WTC11 (cell line): ENCODE data around the gene CFAP90. TPM values are rescaled to one million over a fixed set of nuclear protein-coding genes. Genes with fewer than 3 reads are reported as not detected.

Experiments
- ATAC-seq: fragments of 200-7000 bp; cut with Tn5 transposase; 2 replicates; pipeline ENCODE4 v1.10.0; 2021; ENCODE audit warnings: mild to moderate bottlenecking, moderate library complexity
- CTCF ChIA-PET: fragments of 300-600 bp; sonication (Branson Sonifier 250); formaldehyde crosslinking; loops from one replicate; lab custom pipeline; 2021; ENCODE audit warnings: antibody characterized with exemption; lab: Charles Lee
- POLR2A ChIA-PET: fragments of 350-600 bp; sonication (Branson Sonifier 250); formaldehyde crosslinking; loops from one replicate; lab custom pipeline; 2021; ENCODE audit warnings: antibody characterized with exemption; lab: Charles Lee
- DNase-seq: peaks from one replicate; pipeline ENCODE4 v3.0.0; 2021; ENCODE audit warnings: low spot score
- H3K27ac Mint-ChIP-seq: 2 replicates; pipeline ENCODE4 v1.8.0; 2021; ENCODE audit warnings: mixed read lengths
- H3K27me3 Mint-ChIP-seq: 2 replicates; pipeline ENCODE4 v1.8.0; 2021; ENCODE audit warnings: low read depth, mild to moderate bottlenecking, moderate library complexity, mixed read lengths
- H3K36me3 Mint-ChIP-seq: 2 replicates; pipeline ENCODE4 v1.8.0; 2021; ENCODE audit warnings: mixed read lengths
- H3K4me1 Mint-ChIP-seq: 2 replicates; pipeline ENCODE4 v1.8.0; 2022; ENCODE audit warnings: mixed read lengths
- H3K4me3 Mint-ChIP-seq: 2 replicates; pipeline ENCODE4 v1.8.0; 2021; ENCODE audit warnings: mild to moderate bottlenecking, moderate library complexity, mixed read lengths
- H3K9me3 Mint-ChIP-seq: 2 replicates; pipeline ENCODE4 v1.8.0; 2021; ENCODE audit warnings: mixed read lengths
- ATF6 ChIP-seq: sonication (generic); formaldehyde crosslinking; IDR thresholded peaks from 2 replicates; pipeline ENCODE4 v1.8.1; 2023; ENCODE audit warnings: mild to moderate bottlenecking, missing genetic modification reagents
- E2F4 ChIP-seq: sonication (generic); formaldehyde crosslinking; IDR thresholded peaks from 2 replicates; pipeline ENCODE4 v1.8.1; 2022; ENCODE audit warnings: low read depth, mild to moderate bottlenecking, moderate library complexity, missing genetic modification reagents, borderline replicate concordance
- E2F5 ChIP-seq: sonication (generic); formaldehyde crosslinking; IDR thresholded peaks from 2 replicates; pipeline ENCODE4 v1.8.1; 2022; ENCODE audit warnings: mild to moderate bottlenecking, moderate library complexity, missing genetic modification reagents
- FOXP1 ChIP-seq: sonication (generic); formaldehyde crosslinking; IDR thresholded peaks from 2 replicates; pipeline ENCODE4 v1.8.0; 2022; ENCODE audit warnings: missing genetic modification reagents, mild to moderate bottlenecking, moderate library complexity, borderline replicate concordance
- GRHL2 ChIP-seq: fragments of 250-450 bp; sonication (Bioruptor Pico); IDR thresholded peaks from 2 replicates; pipeline ENCODE4 v1.8.0; 2022; ENCODE audit warnings: mild to moderate bottlenecking, moderate library complexity; ENCODE audit not compliant: insufficient replicate concordance, severe bottlenecking
- JUN ChIP-seq: sonication (generic); formaldehyde crosslinking; IDR thresholded peaks from 2 replicates; pipeline ENCODE4 v1.8.0; 2023; ENCODE audit warnings: mild to moderate bottlenecking, missing genetic modification reagents
- KAT7 ChIP-seq: sonication (generic); formaldehyde crosslinking; IDR thresholded peaks from 2 replicates; pipeline ENCODE4 v1.8.1; 2023; ENCODE audit warnings: missing genetic modification reagents, mild to moderate bottlenecking, borderline replicate concordance
- MYBL2 ChIP-seq: sonication (generic); formaldehyde crosslinking; IDR thresholded peaks from 2 replicates; pipeline ENCODE4 v1.8.1; 2023; ENCODE audit warnings: mild to moderate bottlenecking, moderate library complexity, missing genetic modification reagents
- PRDM15 ChIP-seq: sonication (generic); formaldehyde crosslinking; IDR thresholded peaks from 2 replicates; pipeline ENCODE4 v1.8.0; 2022; ENCODE audit warnings: missing genetic modification reagents
- PRRX2 ChIP-seq: fragments of 250-450 bp; sonication (Bioruptor Pico); IDR thresholded peaks from 2 replicates; pipeline ENCODE4 v1.8.0; 2021; ENCODE audit warnings: mild to moderate bottlenecking
- STAT6 ChIP-seq: sonication (generic); formaldehyde crosslinking; conservative IDR thresholded peaks from 2 replicates; pipeline ENCODE4 v1.8.1; 2023; ENCODE audit warnings: mild to moderate bottlenecking, low read depth, missing genetic modification reagents, moderate library complexity
- TP53 ChIP-seq: sonication (generic); formaldehyde crosslinking; IDR thresholded peaks from 2 replicates; pipeline ENCODE4 v1.8.1; 2023; ENCODE audit warnings: mild to moderate bottlenecking, missing genetic modification reagents
- ZBTB21 ChIP-seq: sonication (generic); formaldehyde crosslinking; IDR thresholded peaks from 2 replicates; pipeline ENCODE4 v1.8.1; 2023; ENCODE audit warnings: mild to moderate bottlenecking, missing genetic modification reagents, borderline replicate concordance
- ZNF396 ChIP-seq: fragments of 250-450 bp; sonication (Bioruptor Pico); IDR thresholded peaks from 2 replicates; pipeline ENCODE4 v1.8.0; 2021; ENCODE audit warnings: mild to moderate bottlenecking, moderate library complexity, borderline replicate concordance
- ZNF423 ChIP-seq: fragments of 250-450 bp; sonication (Bioruptor Pico); IDR thresholded peaks from 2 replicates; pipeline ENCODE4 v2.1.2; 2022; ENCODE audit warnings: mild to moderate bottlenecking, moderate library complexity
- total RNA-seq: library from RNA; stranded (reverse); gene quantifications from 3 replicates; pipeline ENCODE4 v1.2.3, GENCODE V29; 2021

Gene CFAP90
- total RNA-seq, 1 experiment from 2014 or later: 0.33 TPM

- TF ChIP-seq STAT6 (CRISPR knock-in tag): no peak
- TF ChIP-seq PRRX2 (CRISPR knock-in tag): no peak
- no peak for TF ChIP-seq FOXP1 (CRISPR knock-in tag)
- TF ChIP-seq ZNF396 (CRISPR knock-in tag): no peak
- no peak for TF ChIP-seq JUN (CRISPR knock-in tag)
- TF ChIP-seq TP53 (CRISPR knock-in tag): no peak
- no peak for TF ChIP-seq ZNF423 (CRISPR knock-in tag)
These were observed 16.0 kb downstream of the CFAP90 start (continued) for GRCh38 chr5:7834982-7835381.

- no peak overlapping the region for H3K4me3 Mint-ChIP-seq
- no peaks in the 10 kb centered on the region for H3K4me1 Mint-ChIP-seq
- no peaks in the 10 kb centered on the region for H3K9me3 Mint-ChIP-seq
- TF ChIP-seq KAT7 (CRISPR knock-in tag) (no peak), MYBL2 (no peak), E2F5 (CRISPR knock-in tag) (no peak), PRDM15 (CRISPR knock-in tag) (no peak), ATF6 (CRISPR knock-in tag) (no peak), GRHL2 (CRISPR knock-in tag) (no peak), ZBTB21 (CRISPR knock-in tag) (no peak), E2F4 (CRISPR knock-in tag) (no peak)
- DNase-seq (no peak), ATAC-seq (no peak)
- POLR2A ChIA-PET: no interaction called here
- H3K36me3 Mint-ChIP-seq: peaks cover 29% of the 10 kb centered on the region
- CTCF ChIA-PET: interaction anchor here (1.1 kb wide), 1 partner anchor 22 kb away, joined by 6 read pairs; the partner anchor contains the start of gene CFAP90
- H3K27ac Mint-ChIP-seq: no peak overlapping the region
- peaks cover 4% of the 10 kb centered on the region for H3K27me3 Mint-ChIP-seq
These were observed 22.7 kb downstream of the CFAP90 start for GRCh38 chr5:7828269-7828668.
